ENCODE data around the gene SULT1A1. TPM values are rescaled to one million over a fixed set of nuclear protein-coding genes. Genes with fewer than 3 reads are reported as not detected.
"Not testable (repeated sequence)": the region's sequence is repeated elsewhere in the genome, so short reads cannot be mapped to it uniquely, and the experiment has no call there.

The SULT1A1 gene
- total RNA-seq, 1 donor from 2014 or later: 13.1 TPM

GRCh38 chr16:28608867-28609596, 812 bp downstream of the SULT1A1 start:
- not testable (repeated sequence) for DNase-seq (ENCODE audit: low read depth, low spot score)

DNA sequence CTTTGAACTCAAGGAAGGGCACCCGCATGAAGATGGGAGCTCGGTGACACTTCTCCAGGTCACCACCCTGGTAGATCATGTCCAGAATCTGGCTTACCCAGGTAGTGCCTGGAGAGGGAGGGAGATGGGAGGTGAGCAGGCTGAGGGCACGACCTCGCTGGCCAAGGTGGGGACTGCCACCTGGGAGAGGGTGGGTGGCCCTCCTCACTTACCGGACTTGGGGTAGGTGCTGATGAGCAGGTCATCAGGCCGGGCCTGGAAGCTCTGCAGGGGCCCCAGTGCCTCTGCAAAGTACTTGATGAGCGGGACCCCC, 1.4 kb downstream of the SULT1A1 start:
- not testable (repeated sequence) for DNase-seq (ENCODE audit: low read depth, low spot score)

DNA sequence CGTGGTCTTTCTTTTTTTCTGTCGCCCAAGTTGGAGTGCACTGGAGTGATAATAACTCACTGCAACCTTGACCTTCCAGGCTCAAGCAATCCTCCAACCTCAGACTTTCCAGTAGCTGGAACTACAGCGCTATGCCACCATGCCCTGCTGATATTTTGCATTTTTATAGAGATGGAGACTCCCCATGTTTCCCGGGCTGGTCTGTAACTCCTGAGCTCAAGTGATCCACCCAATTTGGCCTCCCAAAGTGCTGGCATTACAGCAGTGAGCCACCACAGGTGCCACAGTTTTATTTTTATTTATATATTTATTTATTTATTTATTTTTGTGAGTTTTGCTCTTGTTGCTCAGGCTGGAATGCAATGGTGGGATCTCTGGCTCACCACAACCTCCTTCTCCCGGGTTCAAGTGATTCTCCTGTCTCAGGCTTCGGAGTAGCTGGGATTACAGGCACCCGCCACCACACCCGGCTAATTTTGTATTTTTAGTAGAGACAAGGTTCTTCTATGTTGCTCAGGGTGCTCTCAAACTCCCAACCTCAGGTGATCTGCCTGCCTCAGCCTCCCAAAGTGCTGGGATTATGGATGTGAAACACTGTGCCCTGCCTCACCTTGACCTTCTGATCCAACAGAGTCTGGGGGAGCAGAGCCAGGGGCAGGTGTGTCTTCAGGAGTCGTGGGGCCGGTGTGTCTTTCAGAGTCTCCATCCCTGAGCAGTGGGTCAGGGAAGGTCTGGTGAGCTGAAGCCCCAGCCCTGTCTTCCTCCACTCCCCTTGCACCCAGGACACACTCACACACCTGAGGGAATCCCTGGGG, 2.0 kb downstream of the SULT1A1 start:
- DNase-seq (ENCODE audit: low read depth, low spot score): not testable (repeated sequence)

DNA sequence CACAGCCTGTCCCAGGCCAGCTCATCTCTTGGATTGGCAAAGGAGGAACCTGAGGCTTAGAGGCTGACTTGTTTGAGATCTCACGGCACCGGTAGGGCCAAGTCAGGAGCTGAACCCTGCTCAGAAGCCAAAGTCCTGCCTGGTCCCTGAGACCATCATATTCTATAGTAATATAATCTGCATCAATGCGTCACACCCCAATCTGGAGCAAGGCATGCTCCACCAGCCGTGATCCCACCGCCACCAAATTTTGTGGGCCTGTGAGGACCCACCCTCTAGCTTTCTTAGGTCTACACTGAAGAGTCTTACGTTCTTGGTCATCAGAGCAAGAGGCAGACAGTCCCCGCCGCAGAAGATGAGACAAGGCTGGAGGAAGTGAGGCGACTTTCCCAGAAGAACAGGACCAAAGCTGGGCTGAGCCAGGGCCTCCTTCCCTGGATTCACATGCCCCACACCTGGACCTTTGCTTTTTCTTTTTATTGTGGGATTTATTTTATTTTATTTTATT, 2.7 kb downstream of the SULT1A1 start:
- DNase-seq (ENCODE audit: low read depth, low spot score): no peak

GRCh38 chr16:28606291-28607115, 3.3 kb downstream of the SULT1A1 start:
- DNase-seq (ENCODE audit: low read depth, low spot score): no peak

- no peak for DNase-seq (ENCODE audit: low read depth, low spot score)
Observed at GRCh38 chr16:28604186-28604565, 5.7 kb downstream of the SULT1A1 start.

DNA sequence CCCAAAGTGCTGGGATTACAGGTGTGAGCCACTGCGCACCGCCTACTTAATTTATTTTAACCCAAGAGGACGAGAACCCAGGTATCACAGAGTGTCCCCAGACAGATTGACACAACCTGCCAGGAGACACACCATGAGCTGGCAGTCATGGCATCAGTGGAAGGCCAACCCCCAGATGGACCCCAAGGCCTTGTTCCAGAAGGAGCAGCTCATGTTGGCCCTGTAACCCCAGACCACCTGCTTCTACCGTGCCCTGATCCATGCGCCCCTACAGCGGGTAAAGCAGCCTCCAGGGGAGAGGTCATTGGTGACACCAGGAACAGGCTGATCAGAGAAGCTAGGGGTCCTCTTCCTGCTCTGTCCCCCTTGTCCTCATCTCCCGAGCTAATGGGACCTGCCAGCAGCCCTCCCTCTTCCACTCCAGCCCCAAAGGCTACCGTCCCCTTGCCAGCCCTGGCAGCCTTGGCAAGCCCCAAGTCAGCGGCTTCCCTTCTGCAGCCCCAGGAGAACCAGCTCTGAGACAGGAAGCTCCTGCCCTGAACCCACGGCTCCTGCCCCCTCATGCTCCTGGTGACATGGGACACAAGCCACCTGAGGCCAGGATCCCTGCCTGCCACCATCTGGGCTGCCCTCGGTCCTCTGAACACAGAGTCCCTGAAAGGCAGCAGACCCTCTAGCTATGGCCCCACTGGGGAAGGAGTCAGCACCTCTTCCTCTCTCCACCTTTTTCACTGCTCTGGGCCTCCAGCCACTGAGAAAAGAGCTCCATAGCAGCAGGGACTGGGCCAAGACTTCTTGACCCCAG, 6.3 kb downstream of the SULT1A1 start:
- no peak for DNase-seq (ENCODE audit: low read depth, low spot score)

DNA sequence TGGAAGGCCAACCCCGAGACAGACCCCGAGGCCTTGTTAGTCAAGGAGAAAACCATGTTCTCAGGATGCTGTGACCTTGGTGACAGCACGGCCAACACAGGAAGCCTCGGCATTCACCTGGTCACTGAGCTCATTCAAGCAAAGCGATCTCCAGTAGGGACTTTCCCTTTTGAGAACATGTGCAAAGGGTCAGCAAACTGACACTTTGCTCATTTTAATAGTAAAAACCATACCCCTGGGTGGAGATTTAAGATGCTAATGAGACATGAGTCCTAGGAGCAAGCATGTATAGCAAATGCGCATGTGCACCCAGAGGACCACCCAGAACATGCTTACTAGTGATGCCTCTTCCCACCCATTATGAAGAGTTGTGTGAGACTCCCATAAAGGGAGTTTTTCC, 7.3 kb downstream of the SULT1A1 start:
- no peak for DNase-seq (ENCODE audit: low read depth, low spot score)

DNA sequence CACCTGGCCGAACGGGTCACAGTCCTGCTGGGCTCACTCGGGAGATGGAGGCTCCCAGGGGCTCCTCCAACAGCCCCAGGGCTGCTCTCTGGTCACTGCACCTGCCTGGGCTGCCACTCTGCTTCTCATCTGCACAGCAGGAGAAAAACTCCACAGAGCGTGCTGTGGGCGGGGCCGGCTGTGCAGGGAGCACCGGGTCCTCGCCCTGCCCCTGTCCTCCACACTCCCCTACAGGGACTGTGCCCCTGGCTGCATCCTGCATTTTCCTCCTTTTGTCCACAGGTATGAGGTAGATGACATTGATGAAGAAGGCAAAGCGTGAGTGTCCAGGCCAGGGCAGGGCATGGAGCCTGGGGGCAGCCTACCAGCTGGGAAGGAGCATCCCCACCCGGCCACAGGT, 7.8 kb downstream of the SULT1A1 start:
- not testable (repeated sequence) for DNase-seq (ENCODE audit: low read depth, low spot score)

DNA sequence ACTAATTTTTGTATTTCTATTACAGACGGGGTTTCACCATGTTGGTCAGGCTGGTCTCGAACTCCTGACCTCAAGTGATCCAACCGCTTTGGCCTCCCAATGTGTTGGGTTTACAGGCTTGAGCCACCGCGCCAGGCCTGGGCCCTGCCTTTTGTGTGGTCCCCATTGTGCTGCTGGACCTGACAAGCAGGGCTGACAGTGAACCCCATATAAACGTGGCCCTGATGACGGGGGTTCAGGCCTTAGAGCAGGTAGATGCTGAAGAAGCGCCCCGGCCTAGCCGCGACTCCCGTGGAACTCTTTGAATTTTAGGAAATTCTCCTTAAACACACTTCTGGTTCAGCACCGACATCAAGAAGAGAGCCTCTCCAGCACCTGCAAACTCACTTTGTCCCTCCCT, 8.3 kb downstream of the SULT1A1 start:
- DNase-seq (ENCODE audit: low read depth, low spot score): not testable (repeated sequence)

DNA sequence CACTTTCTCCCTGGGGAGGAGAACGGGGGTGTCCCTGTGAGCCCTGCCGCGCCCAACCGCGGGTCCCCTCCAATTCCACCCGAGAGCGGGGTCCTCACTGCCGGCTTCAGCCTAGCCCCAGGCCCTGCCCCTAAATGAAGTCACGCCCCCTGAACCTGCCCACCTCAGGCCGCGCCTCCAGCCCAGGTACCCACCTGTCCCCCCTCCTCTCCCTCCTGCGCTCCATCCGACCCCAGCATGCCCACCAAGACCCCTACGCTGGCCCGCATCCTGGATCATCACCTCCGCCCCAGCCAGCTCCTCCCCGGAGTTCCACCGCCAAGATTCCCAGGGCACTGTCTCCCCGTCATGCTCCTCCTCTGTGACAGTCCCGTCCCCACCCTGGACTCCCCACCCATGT, 8.9 kb downstream of the SULT1A1 start:
- not testable (repeated sequence) for DNase-seq (ENCODE audit: low read depth, low spot score)

DNA sequence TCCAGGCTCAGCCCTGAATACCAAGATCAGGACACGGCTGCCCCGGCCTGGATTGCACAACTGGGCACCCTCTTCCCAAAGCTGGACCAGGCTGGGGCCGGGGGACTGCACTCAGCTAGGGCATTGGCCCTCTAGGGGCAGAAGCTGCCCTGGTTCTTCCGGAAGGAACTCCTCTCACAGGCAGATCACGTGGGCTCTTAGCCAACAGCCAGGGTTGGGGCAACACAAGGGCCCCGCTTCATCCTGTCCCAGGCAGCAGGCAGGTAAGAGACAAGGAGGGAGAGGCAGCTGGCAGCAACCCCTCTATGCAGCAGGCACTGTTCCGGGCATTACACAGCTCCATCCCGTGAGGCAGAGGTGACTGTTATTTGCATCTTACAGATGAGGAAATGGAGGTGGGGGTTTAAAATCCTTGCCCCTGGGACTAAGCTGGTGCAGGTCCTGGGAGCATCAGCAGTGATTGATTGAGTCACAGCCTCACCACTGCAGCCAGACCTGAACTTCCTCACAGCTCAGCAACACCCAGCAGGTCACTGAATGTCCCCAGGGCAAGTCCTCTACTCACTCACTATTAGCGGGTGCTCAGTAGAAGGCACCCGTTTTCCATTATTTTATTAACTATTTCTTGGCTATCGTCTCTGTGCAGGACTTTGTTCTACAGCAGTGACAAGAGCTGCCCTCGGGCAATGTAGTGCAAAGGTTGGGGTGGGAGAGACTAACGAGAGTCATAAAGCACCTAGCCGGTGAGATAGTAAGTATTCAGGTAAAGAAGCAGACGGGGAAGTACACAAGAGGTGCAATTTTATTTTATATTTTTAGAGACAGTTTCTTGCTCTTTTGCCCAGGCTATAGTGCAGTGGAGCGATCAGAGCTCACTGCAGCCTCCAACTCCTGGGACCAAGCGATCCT, 10.2 kb downstream of the SULT1A1 start:
- DNase-seq (ENCODE audit: low read depth, low spot score): not testable (repeated sequence)

- DNase-seq (ENCODE audit: low read depth, low spot score): no peak
Observed at GRCh38 chr16:28597692-28598261, 12.1 kb downstream of the SULT1A1 start.

GRCh38 chr16:28596840-28597691, 12.8 kb downstream of the SULT1A1 start, which contains the start of gene SULT1A2:
SULT1A2 (minus strand) TSS chr16:28597050; CDS start chr16:28595930, 1,120 bp downstream.
- DNase-seq (ENCODE audit: low read depth, low spot score): no peak

DNA sequence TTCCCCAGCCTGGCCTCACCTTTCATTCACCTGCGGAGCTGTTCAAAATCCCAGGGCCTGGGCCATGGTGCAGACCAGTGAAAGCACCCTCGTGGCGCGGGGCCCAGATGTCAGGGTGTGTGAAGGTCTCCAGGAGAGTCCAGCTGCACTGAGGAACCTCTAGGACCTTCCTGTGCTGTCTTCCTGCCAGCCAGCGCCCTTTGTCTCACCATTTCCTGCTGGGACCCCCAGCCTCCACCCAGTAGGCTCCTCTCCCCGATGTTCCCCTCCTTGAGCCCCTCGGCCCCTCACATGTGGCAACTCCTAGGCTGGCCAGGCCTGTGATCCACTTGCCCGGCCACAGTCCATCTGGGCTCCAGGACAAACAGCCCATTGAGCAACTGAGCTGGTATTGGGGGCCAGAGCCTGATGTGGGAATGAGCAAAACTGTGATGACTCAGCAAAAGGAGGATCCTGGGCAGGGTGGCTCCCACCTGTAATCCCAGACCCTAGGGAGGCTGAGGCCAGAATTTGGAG, 13.7 kb downstream of the SULT1A1 start:
- DNase-seq (ENCODE audit: low read depth, low spot score): no peak

GRCh38 chr16:28595451-28595850, 14.4 kb downstream of the SULT1A1 start:
- not testable (repeated sequence) for DNase-seq (ENCODE audit: low read depth, low spot score)

DNA sequence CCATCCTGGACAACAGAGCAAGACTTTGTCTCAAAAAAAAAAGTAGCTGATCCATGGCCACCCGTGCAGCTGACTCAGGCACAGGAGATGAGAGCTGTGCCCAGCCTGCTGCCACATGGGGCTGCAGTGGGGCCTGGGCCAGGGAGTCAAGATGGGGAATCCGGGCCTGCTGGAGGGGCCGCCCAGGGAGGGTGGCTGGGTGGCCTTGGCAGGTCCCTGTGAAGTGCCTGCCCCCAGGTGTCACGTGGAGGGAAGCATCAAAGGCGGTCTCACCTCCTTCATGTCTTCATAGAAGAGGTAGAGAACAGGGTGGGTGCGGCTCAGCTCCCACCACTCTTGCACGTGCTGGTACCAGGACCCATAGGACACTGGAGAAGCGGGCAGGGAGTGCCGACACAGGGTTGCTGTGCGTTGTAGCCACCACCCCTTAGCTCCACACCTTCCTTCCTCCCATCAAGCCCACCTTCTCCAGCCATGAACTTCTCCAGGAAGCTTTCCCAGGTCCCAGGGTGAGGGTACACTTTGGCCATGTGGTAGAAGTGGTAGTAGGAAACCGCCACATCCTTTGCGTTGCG, 16.8 kb downstream of the SULT1A1 start:
- no peak for DNase-seq (ENCODE audit: low read depth, low spot score)

DNA sequence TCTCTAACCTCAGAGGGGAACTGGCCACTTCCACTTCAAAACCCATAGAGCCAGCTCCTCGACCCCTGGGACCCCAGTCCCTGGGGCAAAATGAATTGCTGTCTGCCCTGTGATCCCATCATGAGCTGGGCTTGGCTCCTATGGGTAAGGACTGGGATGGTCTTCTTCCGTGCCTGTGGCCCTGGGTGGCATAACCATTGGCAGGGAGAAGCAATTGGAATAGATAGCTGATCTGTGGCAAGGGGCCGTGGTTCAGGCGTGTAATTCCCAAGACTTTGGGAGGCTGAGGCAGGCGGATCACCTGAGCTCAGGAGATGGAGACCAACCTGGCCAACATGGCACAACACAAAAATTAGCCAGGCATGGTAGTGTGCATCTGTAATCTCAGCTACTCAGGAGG, 17.3 kb downstream of the SULT1A1 start:
- no peak for DNase-seq (ENCODE audit: low read depth, low spot score)

Data from pulmonary artery endothelial cell (primary cell).